Heart right ventricle (tissue), 16 donors: Measurements from ENCODE around the gene COL23A1. TPM values are rescaled to one million over a fixed set of nuclear protein-coding genes. Genes with fewer than 3 reads are reported as not detected.

Experiments
- ATAC-seq, 8 donors: fragments of 200-7000 bp; cut with Tn5 transposase; one replicate each; pipeline ENCODE4 v1.9.1; 2020; ENCODE audit warnings: mild to moderate bottlenecking in 8 of 8, moderate library complexity in 8 of 8, moderate number of reproducible peaks in 1 of 8
- DNase-seq, 2 donors: peaks; one replicate each; pipeline ENCODE4 v3.0.0-alpha.2; 2020
- H3K27ac ChIP-seq, 10 donors: fragments of 200-600 bp; sonication (generic) in 2 of 10; one replicate each; pipeline versions ENCODE4 v1.5.0 to v1.8.0; 2020 to 2022; ENCODE audit warnings: mild to moderate bottlenecking in 3 of 10
- H3K27me3 ChIP-seq, 7 donors: fragments of 200-600 bp; one replicate each; pipeline ENCODE4 v1.8.0; 2021 to 2022; ENCODE audit warnings: mild to moderate bottlenecking in 2 of 7
- H3K36me3 ChIP-seq, 9 donors: fragments of 200-600 bp; sonication (generic) in 1 of 9; one replicate each; pipeline versions ENCODE4 v1.5.0 to v1.8.0; 2020 to 2022; ENCODE audit warnings: mild to moderate bottlenecking in 2 of 9
- H3K4me1 ChIP-seq, 9 donors: fragments of 200-600 bp; sonication (generic) in 1 of 9; one replicate each; pipeline versions ENCODE4 v1.5.0 to v1.8.0; 2020 to 2022; ENCODE audit warnings: mild to moderate bottlenecking in 4 of 9
- H3K4me3 ChIP-seq, 10 donors: fragments of 200-600 bp; sonication (generic) in 2 of 10; one replicate each; pipeline versions ENCODE4 v1.5.0 to v1.8.0; 2020 to 2022; ENCODE audit warnings: mild to moderate bottlenecking in 7 of 10, moderate library complexity in 2 of 10
- H3K9me3 ChIP-seq, 11 donors: fragments of 200-600 bp in 10 of 11; sonication (generic) in 2 of 11; one replicate each; pipeline versions ENCODE4 v1.5.0 to v1.8.0; 2013 to 2022; ENCODE audit warnings: mild to moderate bottlenecking in 2 of 11, control low read depth in 1 of 11, moderate library complexity in 1 of 11
- WGBS, 2 donors: extraction: QIAGEN DNeasy Blood & Tissue Kit; methylation state at CpG; one replicate each; pipeline ENCODE4 v1.1.7; 2013; ENCODE audit warnings: inconsistent platforms in 1 of 2; 5-methylcytosine and 5-hydroxymethylcytosine counted together
- intact Hi-C, 10 donors: fragments of 100-400 bp; cut with DNase I; formaldehyde crosslinking; loops; one replicate each; pipeline versions ENCODE4 v1.11.1 to v1.14.2; 2022
- polyA plus RNA-seq, 2 donors: library from polyadenylated mRNA; stranded (reverse); fragments of 200-250 nt; gene quantifications; one replicate each; pipeline ENCODE4 v1.2.3, GENCODE V29; 2013
- total RNA-seq, 10 donors: library from RNA; stranded (reverse); fragmentation: NEBNext Ultra II Directional in 3 of 10; extraction: Animal tissue kit (Norgen Biotek cat#: 25700) in 3 of 10; gene quantifications; one replicate each; pipeline versions ENCODE4 v1.2.1 to v1.2.4, GENCODE V29; 2021 to 2023
- TF ChIP-seq, protein P1 (sequence below), 9 donors: fragments of 200-600 bp; sonication (generic) in 2 of 9; IDR thresholded peaks; one replicate each; pipeline versions ENCODE4 v1.5.0 to v1.8.0; 2021 to 2022; ENCODE audit warnings: antibody characterized with exemption in 9 of 9, mild to moderate bottlenecking in 5 of 9, moderate library complexity in 1 of 9
- donor health status: Arrhythmogenic right ventricular cardiomyopathy.
- donor health status: ischemic (EF 13 %, LVEDD 7.1; RV severe dilation, severe dysfunction).
- donor health status: healthy with polysubstance abuse.
- donor health status: DM: no; HTN: yes; CAD: no.
- donor health status: DM: no; HTN: no; CAD: no.
- donor health status: ischemic (EF 25% LVEDD 6.9; RV normal size, moderate dysfunction).
- donor health status: ischemic (EF 25% LVEDD 5.7; RV mildly dilated, moderate dysfunction).
- donor health status: healthy.
- donor health status: DM: yes; HTN: yes; CAD: no.
- donor health status: Ischemic cardiomyopathy.
- donor health status: ischemic (EF 35%, LVEDD 5.7; RV mildly dilated, moderate dysfunction).
- donor health status: nonischemic (EF 11% LVEDD 7.7; RV severe dilation, severe dysfunction).
- donor health status: DM: yes; HTN: yes; CAD: no.
- donor health status: PGD.
- donor health status: ischemic (EF 29% LVEDD 5.4; RV normal size, mild dysfunction).
- donor health status: nonischemic (EF 23%, LVEDD 6.1; RV moderate dilation, normal function).

COL23A1 gene
- total and polyA plus RNA-seq, 12 donors, result 8.9 to 29.0 (median 16.2) TPM

DNA sequence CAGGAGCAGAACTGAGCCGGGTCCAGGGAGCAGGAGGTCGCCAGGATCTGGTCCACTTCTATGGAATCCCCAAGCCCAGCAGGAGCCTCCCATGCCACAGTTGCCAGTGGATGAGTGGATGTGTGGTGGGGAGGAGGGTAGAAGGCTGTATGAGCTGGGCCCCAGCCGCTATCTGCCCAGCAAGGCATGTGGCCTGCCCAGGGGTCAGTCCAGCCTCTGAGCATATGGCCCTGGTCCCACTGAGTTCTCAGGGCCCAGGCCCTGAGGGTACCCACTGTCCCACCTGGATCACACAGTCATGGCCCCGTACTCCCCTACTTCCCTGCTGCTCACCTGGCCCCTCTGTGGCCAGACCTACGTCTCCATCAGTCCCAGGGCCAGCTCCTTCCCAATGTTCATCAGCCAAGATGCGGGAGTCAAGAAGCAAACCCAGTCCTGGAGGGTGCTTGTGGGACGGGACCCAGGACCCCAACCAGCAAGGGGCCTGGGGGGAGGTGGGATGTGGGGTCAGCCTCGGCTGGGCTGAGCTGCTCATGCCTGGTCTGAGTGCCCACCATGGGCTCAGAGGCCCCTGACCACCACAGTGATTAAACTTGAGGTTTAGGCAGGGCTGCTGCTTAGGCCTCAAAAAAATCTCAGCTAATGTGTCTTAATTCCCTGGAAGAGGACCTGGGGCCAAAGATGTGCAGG is 152.7 kb downstream of the COL23A1 start:
- Histone ChIP-seq H3K27ac (no peak overlapping the region), H3K9me3 (no peaks in the 10 kb centered on the region), H3K36me3 (no peaks in the 10 kb centered on the region), H3K27me3 (no peaks in the 10 kb centered on the region), H3K4me3 (no peak overlapping the region), H3K4me1 (peaks cover 0 to 15% (median 7%) of the 10 kb centered on the region in 9 donors)
- TF ChIP-seq, protein P1, sequence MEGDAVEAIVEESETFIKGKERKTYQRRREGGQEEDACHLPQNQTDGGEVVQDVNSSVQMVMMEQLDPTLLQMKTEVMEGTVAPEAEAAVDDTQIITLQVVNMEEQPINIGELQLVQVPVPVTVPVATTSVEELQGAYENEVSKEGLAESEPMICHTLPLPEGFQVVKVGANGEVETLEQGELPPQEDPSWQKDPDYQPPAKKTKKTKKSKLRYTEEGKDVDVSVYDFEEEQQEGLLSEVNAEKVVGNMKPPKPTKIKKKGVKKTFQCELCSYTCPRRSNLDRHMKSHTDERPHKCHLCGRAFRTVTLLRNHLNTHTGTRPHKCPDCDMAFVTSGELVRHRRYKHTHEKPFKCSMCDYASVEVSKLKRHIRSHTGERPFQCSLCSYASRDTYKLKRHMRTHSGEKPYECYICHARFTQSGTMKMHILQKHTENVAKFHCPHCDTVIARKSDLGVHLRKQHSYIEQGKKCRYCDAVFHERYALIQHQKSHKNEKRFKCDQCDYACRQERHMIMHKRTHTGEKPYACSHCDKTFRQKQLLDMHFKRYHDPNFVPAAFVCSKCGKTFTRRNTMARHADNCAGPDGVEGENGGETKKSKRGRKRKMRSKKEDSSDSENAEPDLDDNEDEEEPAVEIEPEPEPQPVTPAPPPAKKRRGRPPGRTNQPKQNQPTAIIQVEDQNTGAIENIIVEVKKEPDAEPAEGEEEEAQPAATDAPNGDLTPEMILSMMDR (IDR thresholded peaks at IDR 0.05), result no peak
- 88 to 92% methylated on average over 8 of the region's 8 CpGs for WGBS, 2 donors
- DNase-seq (no peak), ATAC-seq (no peak)
- intact Hi-C loops, result loop anchor here in 1 of 10 donors (5.0 kb wide), 1 partner anchor 150 kb away; no protein-coding TSS in a partner anchor

- H3K4me3 ChIP-seq, result no peak overlapping the region
- H3K4me1 ChIP-seq, result peaks cover 0 to 17% (median 7%) of the 10 kb centered on the region in 9 donors
- DNase-seq (no peak), ATAC-seq (no peak)
- peaks cover 0 to 3% (median 0%) of the 10 kb centered on the region in 11 donors for H3K9me3 ChIP-seq
- 88 to 91% methylated on average over 13 of the region's 13 CpGs for WGBS, 2 donors
- H3K36me3 ChIP-seq, result no peaks in the 10 kb centered on the region
- intact Hi-C loops, result loop anchor here in 1 of 10 donors (5.0 kb wide), 1 partner anchor 149 kb away; no protein-coding TSS in a partner anchor
- no peaks in the 10 kb centered on the region for H3K27me3 ChIP-seq
- no peak overlapping the region for H3K27ac ChIP-seq
- TF ChIP-seq, protein P1 (IDR thresholded peaks at IDR 0.05), result no peak
Measured at GRCh38 chr5:178436326-178436940, 153.8 kb downstream of the COL23A1 start.

- intact Hi-C loops, result loop anchor here in 1 of 10 donors (5.0 kb wide), 1 partner anchor 148 kb away; no protein-coding TSS in a partner anchor
- H3K27me3 ChIP-seq, result no peaks in the 10 kb centered on the region
- TF ChIP-seq, protein P1 (IDR thresholded peaks at IDR 0.05), result no peak
- no peaks in the 10 kb centered on the region for H3K36me3 ChIP-seq
- WGBS, 2 donors, result 88% methylated on average over 22 of the region's 22 CpGs
- H3K9me3 ChIP-seq, result peaks cover 0 to 6% (median 0%) of the 10 kb centered on the region in 11 donors
- no peak for DNase-seq
- peak in 1 of 8 donors; percentile 27 for ATAC-seq
- H3K4me1 ChIP-seq, result peaks cover 0 to 17% (median 7%) of the 10 kb centered on the region in 9 donors
- H3K4me3 ChIP-seq, result peak overlapping the region in 1 of 10 donors; percentile 11
- H3K27ac ChIP-seq, result peak overlapping the region in 2 of 10 donors; percentile 20 to 33
Measured at GRCh38 chr5:178435321-178436238, 154.6 kb downstream of the COL23A1 start.

DNA sequence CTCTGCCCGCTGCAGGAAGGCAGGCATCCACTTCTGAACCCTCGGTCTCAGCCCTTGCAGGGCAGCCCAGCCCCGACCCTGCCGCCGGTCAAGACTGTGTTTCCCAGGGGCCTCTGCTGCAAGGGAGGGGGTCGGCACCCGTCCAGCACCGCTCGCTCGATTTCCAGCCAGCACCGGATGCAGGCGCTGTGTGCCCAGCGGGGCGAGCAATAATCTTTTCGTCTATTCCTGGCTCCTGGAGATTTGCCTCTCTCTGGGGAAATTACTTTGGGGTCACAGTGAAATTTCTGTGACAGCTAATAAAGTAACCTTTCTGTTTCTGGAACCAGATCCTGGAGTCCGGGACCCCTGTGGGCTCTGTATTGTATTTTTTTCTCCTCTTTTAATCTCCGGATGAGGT is 155.3 kb downstream of the COL23A1 start:
- Histone ChIP-seq H3K27ac (peak overlapping the region in 2 of 10 donors; percentile 20 to 33), H3K36me3 (no peaks in the 10 kb centered on the region), H3K4me3 (peak overlapping the region in 1 of 10 donors; percentile 11), H3K9me3 (peaks cover 0 to 6% (median 0%) of the 10 kb centered on the region in 11 donors), H3K4me1 (peaks cover 0 to 17% (median 7%) of the 10 kb centered on the region in 9 donors), H3K27me3 (no peaks in the 10 kb centered on the region)
- intact Hi-C loops, result loop anchor here in 1 of 10 donors (5.0 kb wide), 1 partner anchor 148 kb away; no protein-coding TSS in a partner anchor
- peak; percentile 78 to 91 (median 84) for ATAC-seq
- TF ChIP-seq, protein P1 (IDR thresholded peaks at IDR 0.05), result peak in 3 of 9 donors; percentile 28 to 30 (median 29)
- DNase-seq, result peak; percentile 54 to 72
- WGBS, 2 donors, result 34 to 41% methylated on average over 17 of the region's 17 CpGs
